ENCODE data around the gene DBX1. TPM values are rescaled to one million over a fixed set of nuclear protein-coding genes. Genes with fewer than 3 reads are reported as not detected.

The DBX1 gene
- total RNA-seq, 1 donor from 2014 or later: not detected

DNA sequence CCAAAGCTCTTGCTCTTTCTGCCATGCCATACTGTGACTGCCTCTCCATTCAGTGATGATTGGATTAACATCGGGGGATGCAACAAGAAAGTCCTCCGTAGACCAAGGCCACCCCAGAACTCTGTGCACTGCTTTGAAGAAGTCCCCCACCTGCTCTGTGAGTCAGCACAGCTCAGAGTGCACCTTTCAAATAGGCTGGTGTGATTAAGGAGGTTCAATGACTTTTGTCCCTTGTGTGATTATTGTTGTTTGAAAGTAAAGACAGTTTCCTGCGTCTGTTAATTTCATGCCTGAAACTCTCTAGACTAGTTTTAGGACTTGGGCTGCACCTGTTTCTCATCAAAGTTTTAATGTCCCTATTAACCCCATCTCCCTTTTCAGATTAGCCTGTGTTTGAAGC lies 33.0 kb upstream of the DBX1 start:
- H3K9me3 Mint-ChIP-seq (ENCODE audit: unreplicated experiment): no peaks in the 10 kb centered on the region
- no peak overlapping the region for H3K4me3 Mint-ChIP-seq (ENCODE audit: unreplicated experiment)
- peaks cover 58% of the 10 kb centered on the region for H3K27me3 Mint-ChIP-seq (ENCODE audit: unreplicated experiment)
- no peak overlapping the region for H3K27ac Mint-ChIP-seq (ENCODE audit: unreplicated experiment)
- DNase-seq (ENCODE audit: extremely low spot score, unreplicated experiment): no peak
- no peaks in the 10 kb centered on the region for H3K36me3 Mint-ChIP-seq (ENCODE audit: unreplicated experiment)
- H3K4me1 Mint-ChIP-seq (ENCODE audit: unreplicated experiment): no peaks in the 10 kb centered on the region
- TF ChIP-seq, protein P1, sequence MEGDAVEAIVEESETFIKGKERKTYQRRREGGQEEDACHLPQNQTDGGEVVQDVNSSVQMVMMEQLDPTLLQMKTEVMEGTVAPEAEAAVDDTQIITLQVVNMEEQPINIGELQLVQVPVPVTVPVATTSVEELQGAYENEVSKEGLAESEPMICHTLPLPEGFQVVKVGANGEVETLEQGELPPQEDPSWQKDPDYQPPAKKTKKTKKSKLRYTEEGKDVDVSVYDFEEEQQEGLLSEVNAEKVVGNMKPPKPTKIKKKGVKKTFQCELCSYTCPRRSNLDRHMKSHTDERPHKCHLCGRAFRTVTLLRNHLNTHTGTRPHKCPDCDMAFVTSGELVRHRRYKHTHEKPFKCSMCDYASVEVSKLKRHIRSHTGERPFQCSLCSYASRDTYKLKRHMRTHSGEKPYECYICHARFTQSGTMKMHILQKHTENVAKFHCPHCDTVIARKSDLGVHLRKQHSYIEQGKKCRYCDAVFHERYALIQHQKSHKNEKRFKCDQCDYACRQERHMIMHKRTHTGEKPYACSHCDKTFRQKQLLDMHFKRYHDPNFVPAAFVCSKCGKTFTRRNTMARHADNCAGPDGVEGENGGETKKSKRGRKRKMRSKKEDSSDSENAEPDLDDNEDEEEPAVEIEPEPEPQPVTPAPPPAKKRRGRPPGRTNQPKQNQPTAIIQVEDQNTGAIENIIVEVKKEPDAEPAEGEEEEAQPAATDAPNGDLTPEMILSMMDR (IDR thresholded peaks at IDR 0.05): no peak

DNA sequence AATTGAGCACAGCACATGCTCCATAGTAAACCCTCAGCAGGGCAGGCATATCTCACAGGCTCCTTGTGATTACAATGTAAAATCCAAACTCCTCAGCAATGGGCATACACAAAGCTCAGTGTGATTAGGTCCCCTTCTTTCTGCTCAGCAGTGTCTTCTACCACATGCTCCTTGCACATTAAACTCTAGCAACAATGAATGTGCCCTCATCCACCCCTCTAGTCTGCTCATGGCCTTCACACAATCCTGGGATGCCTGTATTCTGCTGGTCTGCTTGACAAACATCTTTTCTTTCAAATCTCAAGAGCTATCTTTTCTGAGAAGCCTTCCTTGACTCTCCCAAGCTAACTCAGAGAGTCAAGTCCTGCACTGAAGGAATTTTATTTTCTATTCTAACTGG lies 32.4 kb upstream of the DBX1 start:
- DNase-seq (ENCODE audit: extremely low spot score, unreplicated experiment): no peak
- H3K27ac Mint-ChIP-seq (ENCODE audit: unreplicated experiment): no peak overlapping the region
- H3K27me3 Mint-ChIP-seq (ENCODE audit: unreplicated experiment): peaks cover 58% of the 10 kb centered on the region
- H3K4me1 Mint-ChIP-seq (ENCODE audit: unreplicated experiment): no peaks in the 10 kb centered on the region
- H3K9me3 Mint-ChIP-seq (ENCODE audit: unreplicated experiment): no peaks in the 10 kb centered on the region
- no peaks in the 10 kb centered on the region for H3K36me3 Mint-ChIP-seq (ENCODE audit: unreplicated experiment)
- no peak overlapping the region for H3K4me3 Mint-ChIP-seq (ENCODE audit: unreplicated experiment)
- TF ChIP-seq, protein P1 (IDR thresholded peaks at IDR 0.05): no peak

DNA sequence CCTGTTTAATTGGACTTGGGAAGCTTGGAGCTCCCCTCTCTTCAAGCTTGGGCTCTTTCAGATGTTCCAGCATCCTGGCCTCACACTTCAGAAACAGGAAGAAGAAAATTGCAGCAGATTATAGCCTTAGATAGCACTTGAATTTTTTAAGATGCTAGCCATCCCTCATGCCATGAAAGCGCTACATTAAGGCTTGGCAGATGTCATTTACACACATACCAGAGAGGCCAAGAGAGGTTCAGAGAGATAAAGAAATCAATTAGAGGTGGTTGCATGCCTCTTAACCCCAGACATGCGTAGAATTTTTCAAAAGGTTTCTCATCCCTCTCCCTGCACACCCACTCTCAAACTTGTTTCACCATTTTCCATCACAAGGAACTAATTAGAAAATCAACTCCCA lies 31.9 kb upstream of the DBX1 start:
- no peaks in the 10 kb centered on the region for H3K4me1 Mint-ChIP-seq (ENCODE audit: unreplicated experiment)
- no peaks in the 10 kb centered on the region for H3K9me3 Mint-ChIP-seq (ENCODE audit: unreplicated experiment)
- DNase-seq (ENCODE audit: extremely low spot score, unreplicated experiment): no peak
- no peak overlapping the region for H3K4me3 Mint-ChIP-seq (ENCODE audit: unreplicated experiment)
- TF ChIP-seq, protein P1 (IDR thresholded peaks at IDR 0.05): no peak
- H3K27me3 Mint-ChIP-seq (ENCODE audit: unreplicated experiment): peaks cover 56% of the 10 kb centered on the region
- H3K27ac Mint-ChIP-seq (ENCODE audit: unreplicated experiment): no peak overlapping the region
- H3K36me3 Mint-ChIP-seq (ENCODE audit: unreplicated experiment): no peaks in the 10 kb centered on the region

DNA sequence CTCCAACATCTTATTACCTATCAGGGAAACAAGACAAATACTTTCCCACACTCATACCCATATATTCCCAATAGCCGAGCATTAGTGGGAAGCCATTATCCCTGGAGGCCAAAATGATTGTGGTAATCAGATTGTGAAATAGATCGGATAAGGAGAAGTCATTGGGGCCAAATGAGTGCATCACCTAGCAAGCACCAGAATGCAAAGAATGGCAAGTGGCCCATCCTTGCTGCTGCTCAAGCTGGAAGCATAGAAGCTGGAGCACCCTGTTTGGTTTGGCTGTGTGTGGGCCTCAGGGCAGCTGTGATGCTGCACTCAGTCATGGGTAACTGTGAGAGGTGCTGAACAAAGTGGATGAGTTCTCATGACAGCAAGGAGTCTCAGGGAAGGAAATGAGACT lies 18.7 kb upstream of the DBX1 start:
- TF ChIP-seq, protein P1 (IDR thresholded peaks at IDR 0.05): no peak
- no peak for DNase-seq (ENCODE audit: extremely low spot score, unreplicated experiment)
- H3K27me3 Mint-ChIP-seq (ENCODE audit: unreplicated experiment): peaks cover 74% of the 10 kb centered on the region
- H3K4me1 Mint-ChIP-seq (ENCODE audit: unreplicated experiment): no peaks in the 10 kb centered on the region
- H3K4me3 Mint-ChIP-seq (ENCODE audit: unreplicated experiment): no peak overlapping the region
- H3K9me3 Mint-ChIP-seq (ENCODE audit: unreplicated experiment): peaks cover 5% of the 10 kb centered on the region
- H3K36me3 Mint-ChIP-seq (ENCODE audit: unreplicated experiment): no peaks in the 10 kb centered on the region
- H3K27ac Mint-ChIP-seq (ENCODE audit: unreplicated experiment): no peak overlapping the region

DNA sequence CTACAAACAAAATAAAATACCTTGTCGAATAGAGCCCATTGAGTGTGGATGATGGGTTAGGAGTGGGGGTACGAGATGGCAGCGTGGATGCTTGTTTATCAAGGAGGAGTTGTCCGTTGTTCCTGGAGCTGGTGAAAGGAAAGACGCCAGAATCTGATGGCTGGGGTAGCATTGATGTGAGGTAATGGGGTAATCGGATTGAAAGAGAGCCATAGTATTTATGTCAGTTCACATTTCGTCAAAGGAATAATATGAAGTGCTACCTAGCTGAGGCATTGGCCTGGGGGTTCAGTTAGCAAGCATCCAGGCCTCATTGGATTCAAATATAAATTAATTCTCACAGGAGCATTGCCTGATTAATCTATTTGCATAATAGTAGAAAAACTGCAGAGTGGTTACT lies 16.9 kb upstream of the DBX1 start:
- peaks cover 79% of the 10 kb centered on the region for H3K27me3 Mint-ChIP-seq (ENCODE audit: unreplicated experiment)
- peaks cover 5% of the 10 kb centered on the region for H3K9me3 Mint-ChIP-seq (ENCODE audit: unreplicated experiment)
- DNase-seq (ENCODE audit: extremely low spot score, unreplicated experiment): no peak
- no peaks in the 10 kb centered on the region for H3K36me3 Mint-ChIP-seq (ENCODE audit: unreplicated experiment)
- TF ChIP-seq, protein P1 (IDR thresholded peaks at IDR 0.05): no peak
- no peak overlapping the region for H3K27ac Mint-ChIP-seq (ENCODE audit: unreplicated experiment)
- H3K4me1 Mint-ChIP-seq (ENCODE audit: unreplicated experiment): no peaks in the 10 kb centered on the region
- H3K4me3 Mint-ChIP-seq (ENCODE audit: unreplicated experiment): no peak overlapping the region
